HG03342 (cell line): Measurements from ENCODE around the gene DAZAP1.
A peak's percentile ranks its signal among the peaks of the same experiment; 100 is the strongest.

ENCODE experiments used
- ATAC-seq: cut with Tn5 transposase; IDR thresholded peaks from one replicate; pipeline ENCODE4 v1.9.1; 2021; ENCODE audit warnings: mild to moderate bottlenecking, moderate library complexity; ENCODE audit not compliant: unreplicated experiment

DAZAP1 gene

DNA sequence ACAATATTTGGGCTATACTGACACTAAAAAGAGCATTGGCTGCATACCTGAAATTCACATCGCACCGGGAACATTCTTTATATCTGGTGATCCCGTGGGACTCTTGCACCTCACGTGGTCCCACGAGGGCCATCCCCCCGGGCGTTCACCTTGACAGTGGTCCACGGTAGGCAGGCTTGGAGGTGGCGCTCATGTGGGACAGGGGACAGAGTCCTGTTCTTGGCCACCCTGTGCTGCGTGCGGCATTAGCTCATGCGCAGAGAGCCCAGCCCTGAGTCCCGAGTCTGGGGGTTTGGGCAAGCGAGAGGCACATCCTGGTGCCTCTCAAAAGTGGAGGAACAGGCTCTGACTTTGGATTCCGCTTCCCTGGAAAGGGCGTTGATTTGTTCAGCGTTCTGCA is 13.5 kb upstream of the DAZAP1 start:
- no peak for ATAC-seq

DNA sequence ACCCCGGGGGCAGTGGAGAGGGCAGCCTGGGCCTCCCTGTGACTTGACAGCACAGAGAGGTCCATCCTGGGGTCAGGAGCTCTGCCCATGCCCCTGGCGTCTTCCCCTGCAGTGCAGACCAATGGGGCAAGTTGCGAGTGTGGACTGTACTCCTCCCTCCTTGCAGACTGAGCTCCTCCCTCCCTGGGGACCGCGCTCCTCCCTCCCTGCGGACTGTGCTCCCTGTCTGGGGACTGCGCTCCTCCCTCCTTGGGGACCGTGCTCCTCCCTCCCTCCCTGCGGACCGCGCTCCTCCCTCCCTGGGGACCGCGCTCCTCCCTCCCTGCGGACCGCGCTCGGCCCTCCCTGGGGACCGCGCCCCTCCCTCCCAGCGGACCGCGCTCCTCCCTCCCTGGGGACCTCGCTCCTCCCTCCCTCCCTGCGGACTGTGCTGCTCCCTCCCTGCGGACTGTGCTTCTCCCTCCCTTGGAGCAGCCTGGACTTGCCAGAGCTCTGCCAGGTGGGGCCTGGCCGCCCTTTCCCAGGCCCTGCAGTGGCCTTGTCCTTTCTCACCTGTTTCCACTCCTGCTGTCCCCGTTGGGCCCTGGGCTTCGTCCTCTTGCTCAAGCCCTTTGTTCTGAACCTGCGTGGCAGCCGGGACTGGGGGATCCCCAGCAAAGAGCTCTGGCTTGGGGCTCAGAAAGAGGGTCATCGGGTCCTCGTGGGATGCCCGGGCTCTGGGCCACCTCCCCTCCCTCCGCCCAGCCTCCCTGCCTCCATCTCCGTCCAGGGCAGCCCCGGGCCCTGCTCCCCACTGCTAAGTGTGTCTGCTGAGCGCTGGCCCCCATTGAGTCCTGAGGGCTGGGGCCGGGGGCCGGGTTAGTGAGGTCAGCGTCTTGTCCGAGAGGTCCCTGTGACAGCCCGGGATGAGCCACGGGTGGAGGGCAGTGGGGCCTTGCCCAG is 12.9 kb upstream of the DAZAP1 start:
- no peak for ATAC-seq

DNA sequence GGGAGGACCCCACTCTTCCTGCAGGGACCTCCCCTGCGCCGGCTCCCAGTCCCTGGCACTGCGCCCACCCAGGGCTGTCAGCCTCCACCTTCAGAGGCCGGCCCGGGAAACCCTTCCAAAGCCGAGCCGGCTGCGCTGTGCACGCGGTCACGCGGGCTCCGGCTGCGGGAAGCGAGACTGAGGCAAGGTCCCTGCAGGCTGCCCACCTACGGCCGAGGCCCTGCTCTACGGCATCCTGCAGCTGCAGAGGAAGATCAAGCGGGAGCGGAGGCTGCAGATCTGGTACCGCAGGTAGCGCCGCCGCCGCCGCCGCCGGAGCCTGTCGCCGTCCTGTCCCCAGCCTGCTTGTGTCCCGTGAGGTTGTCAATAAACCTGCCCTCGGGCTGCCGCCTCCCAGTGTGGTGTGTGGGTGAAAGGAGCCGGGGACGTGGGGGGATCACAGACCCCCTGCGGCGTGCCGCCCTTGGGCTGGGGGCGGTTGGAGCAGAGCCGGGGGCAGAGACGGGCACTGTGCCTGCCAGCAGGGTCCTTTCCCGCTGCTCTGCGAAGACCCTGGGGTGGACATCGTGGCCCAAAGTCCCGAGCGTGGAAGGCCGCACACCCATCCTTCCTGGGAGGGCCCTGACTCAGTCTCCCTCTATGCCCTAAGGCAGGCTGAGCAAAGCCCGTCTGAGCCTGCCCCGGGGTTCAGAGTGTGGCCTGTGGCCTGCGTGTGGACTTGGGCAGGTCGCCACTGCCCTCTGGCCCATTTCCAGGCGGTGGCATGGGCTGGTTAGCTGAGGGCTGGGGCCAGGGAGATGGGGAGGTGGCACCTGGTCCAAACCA is 12.0 kb upstream of the DAZAP1 start:
- ATAC-seq, result no peak

DNA sequence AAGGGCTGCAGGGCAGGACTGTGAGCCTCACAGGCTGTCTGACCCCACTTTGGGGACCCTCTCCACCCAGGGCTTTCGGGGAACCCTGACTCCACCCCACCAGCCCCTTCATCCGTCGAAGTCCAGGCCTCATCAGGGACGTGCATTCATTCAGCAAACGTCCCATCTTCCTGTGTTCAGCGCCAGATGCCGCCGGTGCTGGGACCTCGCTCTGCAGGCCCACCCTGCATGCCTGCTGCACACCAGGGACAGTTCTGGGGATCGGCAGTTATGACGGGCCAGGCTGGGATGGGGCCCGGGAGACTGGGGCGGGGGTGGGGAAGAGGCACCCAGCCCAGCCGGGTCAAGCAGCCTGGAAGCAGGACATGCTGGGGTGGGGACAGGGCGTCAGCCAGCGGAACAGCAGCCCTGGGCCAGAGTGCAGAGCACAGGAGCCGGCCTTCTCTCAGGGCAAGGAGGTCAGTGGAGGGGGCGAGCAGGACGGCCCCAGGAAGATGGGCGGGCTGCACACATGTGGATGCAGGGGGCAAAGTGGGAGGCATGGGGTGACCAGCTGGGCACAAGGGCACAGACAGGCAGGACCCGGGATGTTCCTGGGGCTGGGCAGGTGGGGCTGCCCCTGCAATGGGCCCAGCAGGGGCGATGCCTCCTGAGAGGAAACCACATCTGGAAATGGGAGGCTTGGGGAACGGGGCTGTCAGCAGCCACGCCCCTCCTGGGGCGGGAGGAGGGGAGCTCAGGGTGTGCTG is 11.2 kb upstream of the DAZAP1 start:
- ATAC-seq, result no peak

DNA sequence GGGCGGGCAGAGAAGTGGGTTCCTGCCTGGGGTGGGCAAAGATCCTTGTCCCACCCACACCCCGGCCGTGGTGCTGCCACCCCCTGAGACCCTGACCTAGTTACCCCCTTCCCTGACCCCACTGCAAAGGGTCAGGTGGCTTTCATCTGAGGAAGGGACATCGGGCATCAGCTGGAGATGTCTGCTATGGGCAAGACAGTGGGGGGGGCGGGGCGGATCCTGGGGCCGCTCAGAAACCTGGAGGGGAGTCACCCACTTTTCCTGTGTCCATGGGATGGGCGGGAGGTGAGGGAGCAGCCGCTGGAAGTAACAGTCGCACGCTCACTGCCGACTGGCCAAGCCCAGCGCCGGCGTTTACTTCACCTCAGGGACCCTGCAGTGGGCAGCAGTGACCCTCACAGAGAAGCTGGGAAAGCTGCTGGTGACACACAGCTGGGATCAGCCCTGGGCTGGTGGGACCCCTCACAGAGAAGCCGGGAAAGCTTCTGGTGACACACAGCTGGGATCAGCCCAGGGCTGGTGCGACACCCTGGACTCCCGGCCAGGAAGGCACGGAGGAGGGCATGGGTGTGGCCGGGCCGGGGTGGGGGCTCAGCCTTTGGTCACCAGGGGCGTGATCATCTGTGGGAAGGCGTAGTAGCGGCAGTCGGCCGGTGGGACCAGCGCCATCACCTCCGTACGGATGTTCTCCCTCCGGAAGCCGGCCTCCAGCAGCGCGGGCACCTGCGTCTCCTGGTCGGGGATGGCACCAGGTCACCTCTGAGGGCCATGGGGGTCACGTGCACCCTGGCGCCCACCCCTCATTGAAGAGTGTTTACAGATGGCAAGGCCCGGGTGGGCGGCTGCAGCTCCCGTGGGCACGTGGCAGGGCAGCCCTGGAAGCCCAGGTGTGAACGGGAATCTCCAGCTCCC is 10.4 kb upstream of the DAZAP1 start:
- no peak for ATAC-seq

DNA sequence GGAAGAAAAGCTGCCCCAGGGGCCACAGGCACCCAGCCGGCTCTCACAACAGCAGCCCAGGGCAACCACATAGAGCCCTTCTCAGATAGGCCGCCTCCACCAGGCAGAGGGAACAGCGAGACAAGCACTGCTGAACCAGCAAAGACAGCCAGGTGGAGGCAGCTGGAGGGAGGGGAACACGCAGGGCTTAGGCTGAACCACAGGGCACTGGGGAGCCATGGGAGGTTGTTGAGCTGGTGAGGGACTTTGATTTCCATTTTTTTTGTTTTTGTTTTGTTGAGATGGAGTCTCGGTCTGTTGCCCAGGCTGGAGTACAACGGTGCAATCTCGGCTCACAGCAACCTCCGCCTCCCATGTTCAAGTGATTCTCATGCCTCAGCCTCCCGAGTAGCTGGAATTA is 9.5 kb upstream of the DAZAP1 start:
- ATAC-seq, result no peak

DNA sequence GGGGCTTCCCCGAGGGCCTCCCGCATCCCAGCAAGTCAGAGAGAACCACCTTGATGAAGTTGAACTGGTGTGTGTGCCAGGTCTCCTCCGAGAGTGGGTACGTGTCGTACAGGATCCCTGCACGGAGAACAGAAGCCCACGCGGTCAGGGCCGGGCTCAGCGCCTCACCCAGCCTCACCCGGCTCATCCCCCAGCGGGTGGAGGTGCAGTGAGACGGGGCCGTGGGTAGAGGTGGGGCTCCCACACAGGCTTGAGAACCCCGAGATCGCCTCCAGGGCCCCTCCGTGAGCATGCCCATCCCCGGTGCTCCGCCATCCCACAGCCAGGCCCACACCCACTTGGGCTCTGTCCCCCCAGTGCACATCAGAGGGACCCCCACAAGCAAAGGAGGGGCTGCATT is 8.3 kb upstream of the DAZAP1 start:
- ATAC-seq, result no peak

DNA sequence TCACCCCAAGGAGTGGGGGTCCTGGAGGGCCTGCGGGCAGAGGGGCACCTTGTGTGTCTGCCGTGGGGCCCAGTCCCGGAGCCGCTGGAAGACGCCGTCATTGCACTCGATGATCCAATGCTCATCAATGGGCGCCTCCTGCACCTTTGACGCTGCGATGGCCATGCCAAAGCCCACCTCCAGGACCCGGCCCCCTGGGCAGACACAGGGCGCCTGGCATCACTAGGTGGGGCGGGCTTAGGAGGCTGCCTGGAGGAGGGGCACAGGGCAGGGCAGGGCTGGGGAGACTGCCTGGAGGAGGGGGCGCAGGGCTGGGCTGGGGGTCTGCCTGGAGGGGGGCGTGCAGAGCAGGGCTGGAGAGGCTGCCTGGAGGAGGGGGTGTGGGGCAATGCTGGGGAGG is 7.6 kb upstream of the DAZAP1 start:
- no peak for ATAC-seq

DNA sequence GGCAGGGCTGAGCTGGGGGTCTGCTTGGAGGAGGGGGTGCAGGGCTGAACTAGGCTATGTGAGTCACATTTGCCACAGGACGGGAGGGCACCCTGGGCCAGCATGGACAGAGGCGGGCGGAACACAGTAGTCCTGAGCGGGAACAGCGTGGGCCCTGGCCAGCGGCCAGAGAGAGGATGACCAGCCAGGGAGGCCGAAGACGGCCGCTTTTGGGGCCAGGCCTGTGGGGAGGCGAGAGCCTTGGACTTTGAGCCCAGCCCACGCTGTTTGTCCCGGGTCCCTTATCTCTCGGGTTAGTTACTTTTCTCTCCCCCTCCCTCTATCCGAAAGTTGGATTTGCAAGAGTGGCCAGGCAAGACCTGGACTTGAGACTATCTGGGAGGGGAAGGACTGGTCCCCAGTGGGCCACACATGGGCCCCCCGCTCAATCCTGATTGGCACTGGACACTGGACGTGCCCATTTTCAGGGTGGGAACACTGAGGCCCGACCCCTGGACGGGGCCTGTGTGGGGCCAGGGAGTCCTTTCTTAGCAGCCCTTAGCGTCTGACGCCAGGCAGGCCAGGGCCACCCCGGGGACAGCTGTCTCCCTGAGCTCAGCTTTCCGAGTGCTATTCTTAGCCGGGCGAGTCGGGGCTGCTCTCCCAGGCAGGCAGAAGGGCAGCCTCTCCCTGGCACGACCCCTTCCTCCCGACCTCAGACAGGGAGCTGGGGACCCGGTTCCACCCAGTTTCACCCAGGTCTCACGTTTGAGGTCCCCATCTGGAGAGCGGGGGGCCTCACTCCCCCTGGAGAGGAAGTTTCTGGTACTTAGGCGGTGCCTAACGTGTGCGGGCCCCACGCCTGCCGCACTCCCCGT is 6.9 kb upstream of the DAZAP1 start:
- ATAC-seq, result no peak

DNA sequence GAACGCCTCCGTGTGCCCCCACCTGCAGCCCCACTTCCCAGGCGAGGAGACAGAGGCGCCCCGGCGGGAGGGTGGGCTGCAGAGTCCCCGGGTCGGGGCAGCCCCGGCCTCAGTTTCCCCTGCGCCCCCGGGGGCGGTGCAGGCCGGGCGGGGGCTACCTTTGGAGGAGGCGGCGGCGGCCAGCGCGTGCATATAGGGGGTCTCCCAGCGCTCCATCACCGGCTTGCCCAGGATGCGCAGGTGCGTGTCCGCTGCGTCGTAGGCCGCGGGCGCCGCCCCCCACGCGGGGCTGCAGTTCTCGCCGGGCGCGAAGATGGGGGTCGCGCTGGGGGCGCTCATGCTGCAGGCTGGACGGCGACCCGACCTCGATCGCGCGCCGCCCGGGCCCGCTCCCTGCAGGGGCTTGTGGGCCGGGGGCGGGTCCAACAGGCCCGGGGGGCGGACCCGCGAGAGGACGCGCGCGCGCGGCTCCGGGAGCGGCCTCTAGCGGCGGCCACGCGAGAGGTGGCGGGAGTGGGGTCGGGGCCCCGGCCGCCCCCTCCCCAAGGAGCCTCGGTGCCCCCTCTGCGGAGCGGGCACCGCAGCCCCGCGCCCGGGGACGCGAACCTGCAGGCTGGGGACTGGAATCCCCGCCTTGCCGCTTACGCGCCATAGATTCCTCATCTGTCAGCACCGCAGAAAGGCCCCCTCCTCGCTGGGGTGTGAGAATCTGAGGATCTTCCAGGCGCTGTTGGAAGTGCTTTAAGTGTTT is 6.1 kb upstream of the DAZAP1 start, which contains the start of gene GAMT:
Gene GAMT (minus strand): TSS at position 405 of the 751 bp plus-strand sequence. CDS start 66 bp downstream, at position 339.
- no peak for ATAC-seq

DNA sequence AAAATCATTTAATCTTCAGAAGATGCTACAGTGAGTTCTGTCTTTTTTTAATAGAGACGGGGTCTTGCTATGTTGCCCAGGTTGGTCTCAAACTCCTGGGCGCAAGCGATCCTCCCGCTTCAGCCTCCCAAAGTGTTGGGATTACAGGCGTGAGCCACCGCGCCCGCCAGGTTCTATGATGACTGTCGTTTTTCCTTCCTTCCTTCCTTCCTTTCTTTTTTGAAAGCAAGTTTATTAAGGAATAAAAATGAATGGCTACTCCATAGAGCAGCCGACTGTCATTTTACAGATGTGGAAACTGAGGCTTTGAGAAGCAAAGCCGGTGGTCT is 5.5 kb upstream of the DAZAP1 start:
- ATAC-seq, result no peak

DNA sequence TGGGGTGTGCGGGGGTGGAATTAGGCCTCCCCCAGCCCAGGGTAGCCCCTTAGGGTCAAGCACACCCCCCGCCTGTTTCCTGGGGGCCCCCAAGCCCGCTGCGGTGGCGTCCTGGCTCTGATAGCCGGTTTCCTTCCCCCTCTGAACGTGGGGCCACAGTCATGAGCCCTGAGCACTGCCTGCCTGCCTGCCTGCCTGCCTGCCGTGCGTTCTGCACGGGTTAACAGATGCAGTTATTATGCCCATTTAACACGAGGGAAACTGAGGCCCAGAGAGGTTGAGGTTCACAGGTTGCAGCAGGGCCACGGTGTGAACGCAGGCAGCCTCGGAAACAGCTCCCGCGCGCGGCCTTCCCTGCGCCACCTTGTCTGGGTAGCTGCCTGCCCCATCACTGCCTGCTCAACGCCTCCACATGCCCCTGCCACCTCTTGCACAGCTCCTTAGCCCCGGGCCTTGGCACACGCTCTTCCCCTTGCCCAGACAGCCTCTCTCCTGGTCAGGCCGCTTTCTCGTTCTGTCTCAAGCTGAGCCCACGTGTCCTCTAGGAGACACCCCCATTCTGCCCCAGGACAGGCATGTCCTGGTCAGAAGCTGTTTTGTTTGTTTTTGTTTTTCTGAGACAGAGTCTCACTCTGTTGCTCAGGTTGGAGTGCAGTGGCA is 4.8 kb upstream of the DAZAP1 start:
- no peak for ATAC-seq

DNA sequence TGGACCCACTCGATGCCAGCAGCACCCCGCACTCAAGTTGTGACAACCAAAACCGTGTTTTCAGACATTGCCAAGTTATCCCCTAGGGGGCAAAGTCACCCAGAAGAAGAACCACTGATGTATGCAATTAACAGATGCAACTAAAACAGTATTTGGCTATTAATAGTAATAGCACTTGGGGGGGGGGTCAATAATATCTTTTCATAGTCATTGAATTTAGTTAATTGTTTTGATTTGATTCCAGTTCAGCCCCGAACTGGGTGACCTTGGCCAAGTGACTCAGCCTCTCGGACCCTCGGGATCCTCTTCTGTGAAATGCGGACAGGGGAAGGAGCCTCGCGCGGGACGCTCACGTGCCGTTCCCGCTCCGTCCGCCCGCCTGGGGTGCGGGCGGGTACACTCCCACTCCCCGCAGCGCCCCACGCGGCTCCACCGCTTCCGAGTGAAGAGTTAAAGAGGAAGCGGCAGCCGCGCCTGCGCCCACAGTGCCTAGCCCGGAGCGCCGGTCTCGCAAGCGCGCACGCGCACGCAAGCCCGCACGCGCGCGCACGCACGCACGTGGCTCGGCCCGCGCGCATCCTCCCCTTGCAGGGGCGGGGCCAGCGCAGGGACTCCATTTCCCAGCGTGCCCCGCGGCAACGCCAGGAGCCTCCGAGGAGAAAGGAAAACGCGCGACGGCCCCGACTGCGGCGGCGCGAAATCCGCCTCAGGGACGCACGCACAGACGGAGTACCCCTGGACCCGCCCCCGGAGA is 435 bp upstream of the DAZAP1 start:
- ATAC-seq, result peak; percentile 67

DNA sequence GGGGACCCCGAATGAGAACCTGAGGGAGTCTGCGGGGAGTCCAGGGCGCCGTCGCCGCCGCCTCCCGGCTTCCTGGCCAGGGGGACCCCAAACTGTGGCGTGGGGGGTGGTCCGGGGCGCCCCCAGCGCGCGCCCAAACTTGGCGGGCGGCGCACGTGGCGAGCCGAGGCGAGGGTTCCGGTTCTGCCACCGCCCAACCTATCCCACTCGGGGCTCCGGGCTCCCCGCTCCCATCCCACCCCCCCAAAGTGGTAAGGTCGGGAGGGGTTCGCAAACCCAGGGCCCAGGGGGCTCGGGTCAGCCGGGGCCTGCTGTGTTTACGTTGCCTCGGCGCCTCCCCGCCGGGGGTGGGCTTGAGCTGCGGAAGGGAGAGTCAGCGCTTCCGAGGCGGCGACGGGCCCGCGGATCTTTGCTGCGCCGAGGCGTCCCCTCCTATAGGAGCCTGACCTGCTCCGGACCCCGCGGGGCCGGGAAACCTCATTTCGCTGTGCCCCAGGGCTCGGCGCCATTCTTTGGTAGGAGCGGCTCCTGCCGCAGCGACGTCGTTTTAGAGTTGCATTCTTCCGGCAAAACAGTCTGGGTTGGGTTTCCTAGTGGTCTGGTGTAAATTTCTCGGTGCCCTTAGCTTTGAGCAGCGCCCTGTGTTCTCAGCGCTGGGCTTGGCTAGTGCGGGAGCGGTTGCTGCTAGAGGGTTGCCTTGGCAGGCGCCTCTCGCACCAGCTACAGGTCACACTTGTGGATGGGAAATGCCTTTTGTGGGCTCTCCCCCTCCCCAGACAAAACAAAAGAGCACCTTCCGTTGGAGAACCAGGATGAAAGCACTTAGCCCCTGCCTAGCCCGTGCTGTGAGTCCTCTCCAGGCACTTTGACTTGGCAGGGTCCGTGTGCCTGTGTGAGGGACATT is 1.2 kb downstream of the DAZAP1 start:
- no peak for ATAC-seq

DNA sequence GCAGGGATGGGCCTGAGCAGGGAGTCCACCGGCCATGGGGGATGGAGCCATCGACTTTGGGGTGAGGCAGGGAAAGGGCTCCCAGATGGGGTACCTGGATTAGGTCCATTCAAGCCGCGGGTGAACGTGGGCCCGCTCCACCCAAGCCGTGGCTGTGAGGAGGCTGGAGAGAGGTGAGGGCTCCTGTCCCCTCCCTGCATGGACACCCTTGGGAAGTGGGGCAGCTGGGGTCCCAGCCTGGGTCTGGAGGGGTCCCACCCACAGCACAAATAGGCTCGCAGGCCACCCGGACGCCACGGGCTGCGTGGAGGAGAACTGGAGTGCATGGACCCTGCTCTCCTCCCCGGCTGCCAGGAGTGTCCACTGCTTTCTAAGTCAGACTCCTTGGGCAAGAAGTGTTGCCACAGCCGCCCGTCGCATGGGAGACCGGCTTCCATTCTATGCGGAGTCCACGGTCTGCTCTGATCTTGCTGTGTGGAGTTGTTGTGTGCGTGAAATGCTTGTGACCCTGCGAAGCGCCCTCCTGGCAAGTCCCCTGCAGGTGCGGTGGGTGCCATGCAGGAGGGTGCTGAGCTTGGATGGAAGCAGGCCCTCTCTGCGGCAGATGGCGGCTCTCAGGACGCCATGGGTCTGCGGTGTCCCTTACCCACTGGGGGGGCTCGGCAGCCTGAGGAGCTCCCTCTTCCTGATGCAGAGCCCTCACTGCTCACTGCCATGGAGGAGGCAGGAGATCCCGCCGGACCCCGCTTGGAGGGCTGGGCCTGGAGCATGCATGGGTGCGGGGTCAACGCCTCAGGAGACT is 2.0 kb downstream of the DAZAP1 start:
- no peak for ATAC-seq
